Bronchial epithelial cell (primary cell): ENCODE results near the gene C1QL1. TPM values are rescaled to one million over a fixed set of nuclear protein-coding genes. Genes with fewer than 3 reads are reported as not detected.

Experiments used
- DNase-seq: peaks from one replicate; pipeline ENCODE4 v3.0.0-alpha.2; 2010; ENCODE audit warnings: low read depth
- FAIRE-seq: peaks from 2 replicates; lab custom pipeline; 2011; peaks lifted over from hg19 to GRCh38; lab: Jason Lieb, UNC
- H3K27me3 ChIP-seq: 2 replicates; pipeline ENCODE4 v1.5.1; 2011; ENCODE audit warnings: low read length; ENCODE audit not compliant: control insufficient read depth, insufficient read depth
- H3K36me3 ChIP-seq: 2 replicates; pipeline ENCODE4 v1.5.1; 2011; ENCODE audit warnings: low read length; ENCODE audit not compliant: control insufficient read depth, insufficient read depth
- H3K4me3 ChIP-seq: 2 replicates; pipeline ENCODE4 v1.5.1; 2011; ENCODE audit warnings: mild to moderate bottlenecking, low read depth, low read length, control low read depth
- CTCF ChIP-seq: IDR thresholded peaks from 2 replicates; pipeline ENCODE4 v1.5.1; 2011; ENCODE audit warnings: mild to moderate bottlenecking, moderate library complexity, low read length, control low read depth, inconsistent platforms; ENCODE audit not compliant: insufficient read depth, severe bottlenecking
- total RNA-seq: library from RNA; depleted of rRNA; stranded (reverse); fragments of >200 nt; gene quantifications from 2 replicates; pipeline ENCODE4 v1.2.1, GENCODE V29; 2014

C1QL1 gene
- total RNA-seq, 1 donor from 2014 or later = not detected

GRCh38 chr17:45001310-45001709 lies 33.2 kb upstream of the C1QL1 start:
- DNase-seq (no peak), FAIRE-seq (no peak)
- H3K4me3 ChIP-seq = no peak overlapping the region
- no peak for TF ChIP-seq CTCF
- peaks cover 13% of the 10 kb centered on the region for H3K27me3 ChIP-seq
- H3K36me3 ChIP-seq = no peaks in the 10 kb centered on the region

GRCh38 chr17:44999433-44999832 lies 31.3 kb upstream of the C1QL1 start:
- no peak for DNase-seq
- H3K4me3 ChIP-seq = no peak overlapping the region
- no peak for FAIRE-seq
- H3K27me3 ChIP-seq = peaks cover 7% of the 10 kb centered on the region
- H3K36me3 ChIP-seq = no peaks in the 10 kb centered on the region
- no peak for TF ChIP-seq CTCF

DNA sequence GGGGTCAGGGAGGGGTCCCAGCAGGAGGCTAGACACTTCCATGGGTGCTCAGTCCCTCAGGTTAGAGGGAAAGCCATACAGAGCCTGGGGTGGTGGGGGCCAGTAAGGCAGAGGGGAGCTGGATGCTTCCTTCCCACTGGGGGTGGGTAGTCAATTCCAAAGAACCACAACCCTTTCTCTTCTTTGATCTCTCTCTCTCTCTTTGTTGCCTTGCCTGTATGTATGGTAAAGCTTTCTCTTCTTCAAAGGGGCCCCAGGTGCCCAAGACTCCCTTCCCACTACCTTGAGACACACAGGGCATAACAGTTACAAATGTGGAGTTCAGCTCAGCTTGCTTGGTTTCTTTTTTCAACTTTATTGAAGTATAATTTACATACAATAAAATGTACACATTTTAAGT lies 30.5 kb upstream of the C1QL1 start:
- FAIRE-seq = no peak
- TF ChIP-seq CTCF = no peak
- DNase-seq = no peak
- Histone ChIP-seq H3K27me3 (peaks cover 2% of the 10 kb centered on the region), H3K4me3 (no peak overlapping the region), H3K36me3 (no peaks in the 10 kb centered on the region)

DNA sequence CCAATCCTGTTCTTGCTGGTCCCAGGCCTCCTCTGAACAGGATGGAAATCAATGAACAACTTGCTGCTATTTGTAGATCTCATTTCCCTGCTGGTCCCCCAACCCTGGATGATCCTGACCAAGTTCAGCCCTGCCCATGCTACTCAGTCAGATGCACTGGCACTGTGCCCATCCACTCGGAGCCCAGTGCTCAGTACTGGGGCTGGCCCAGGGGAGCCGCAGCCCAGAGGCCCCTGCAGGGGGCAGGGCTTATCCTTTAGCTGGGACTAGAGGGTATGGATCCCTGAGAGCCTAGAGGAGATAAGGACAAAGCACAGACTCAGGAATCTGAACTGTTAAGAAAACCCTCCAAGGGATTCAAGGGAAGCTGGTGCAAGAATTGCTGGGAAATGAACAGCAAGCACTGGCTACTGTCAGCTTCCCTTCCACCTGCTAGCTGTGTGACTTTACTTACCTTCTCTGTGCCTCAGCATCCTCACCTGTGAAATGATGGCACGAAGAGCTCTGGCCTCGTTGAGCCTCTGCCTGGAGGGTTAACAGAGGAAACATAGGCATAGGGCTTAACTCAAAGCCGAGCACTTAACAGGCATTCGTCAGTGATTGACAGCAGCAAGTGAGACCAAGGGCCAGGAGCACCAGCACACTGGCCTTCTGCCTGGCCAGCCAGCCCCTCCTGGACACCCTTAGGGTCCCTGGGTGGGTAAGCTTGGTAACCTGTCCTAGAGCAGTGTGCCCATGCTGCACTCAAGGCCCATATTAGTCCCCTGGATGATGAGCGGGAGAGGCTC lies 29.8 kb upstream of the C1QL1 start:
- H3K36me3 ChIP-seq = no peaks in the 10 kb centered on the region
- no peak overlapping the region for H3K4me3 ChIP-seq
- TF ChIP-seq CTCF = no peak
- FAIRE-seq (peak; percentile 86), DNase-seq (no peak)
- peaks cover 2% of the 10 kb centered on the region for H3K27me3 ChIP-seq

DNA sequence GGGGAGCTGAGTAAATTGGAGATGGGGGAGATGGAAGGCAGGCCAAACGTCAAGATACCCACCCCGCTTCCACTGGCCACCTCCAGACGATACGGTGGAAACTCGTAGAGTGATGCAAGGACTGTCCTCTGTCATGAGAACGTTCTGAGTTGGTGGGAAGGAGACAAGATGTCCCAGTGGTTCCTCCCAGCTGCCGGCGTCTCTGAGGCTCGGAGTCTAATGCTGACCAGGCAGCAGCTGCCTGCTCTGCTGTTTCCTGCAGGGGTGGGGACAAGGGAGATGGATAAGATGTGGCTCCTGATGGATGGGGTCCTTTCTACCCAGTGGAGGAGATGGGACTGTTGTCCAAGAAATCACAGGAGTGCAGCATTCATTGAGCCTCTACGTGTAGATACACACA lies 28.2 kb upstream of the C1QL1 start:
- no peak for DNase-seq
- Histone ChIP-seq H3K27me3 (peaks cover 2% of the 10 kb centered on the region), H3K4me3 (no peak overlapping the region), H3K36me3 (no peaks in the 10 kb centered on the region)
- FAIRE-seq = no peak
- TF ChIP-seq CTCF = no peak

DNA sequence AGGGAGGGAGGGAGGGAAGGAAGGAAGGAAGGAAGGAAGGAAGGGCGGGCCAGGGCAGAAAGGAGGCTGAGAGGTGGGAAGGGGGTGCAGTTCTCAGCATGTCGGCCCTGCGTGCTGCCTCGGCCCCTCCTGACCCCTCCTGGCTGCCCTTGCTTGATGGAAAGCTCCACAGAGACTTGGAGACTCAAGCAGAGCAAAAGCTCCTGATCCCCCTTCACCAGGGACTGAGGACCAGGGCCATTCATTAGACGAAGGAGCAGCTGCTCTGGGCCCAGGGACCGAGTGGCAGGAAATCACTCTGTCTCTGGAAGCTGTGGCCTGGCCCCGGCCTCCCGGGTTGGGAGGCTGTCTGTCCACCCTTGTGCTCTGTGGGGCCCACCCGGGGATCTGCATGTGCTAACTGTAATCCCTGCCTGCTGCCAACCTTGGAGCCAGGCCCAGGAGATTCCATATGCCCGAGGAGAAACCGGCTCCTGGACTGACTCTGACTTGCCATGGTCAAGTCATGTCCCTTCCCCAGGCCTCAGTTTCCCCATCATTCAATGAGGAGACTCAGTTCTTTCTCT lies 27.4 kb upstream of the C1QL1 start:
- no peak for FAIRE-seq
- Histone ChIP-seq H3K27me3 (peaks cover 2% of the 10 kb centered on the region), H3K36me3 (no peaks in the 10 kb centered on the region), H3K4me3 (no peak overlapping the region)
- no peak for DNase-seq
- TF ChIP-seq CTCF = no peak
